ENCODE measurements around the gene ATP2A1.

DNA sequence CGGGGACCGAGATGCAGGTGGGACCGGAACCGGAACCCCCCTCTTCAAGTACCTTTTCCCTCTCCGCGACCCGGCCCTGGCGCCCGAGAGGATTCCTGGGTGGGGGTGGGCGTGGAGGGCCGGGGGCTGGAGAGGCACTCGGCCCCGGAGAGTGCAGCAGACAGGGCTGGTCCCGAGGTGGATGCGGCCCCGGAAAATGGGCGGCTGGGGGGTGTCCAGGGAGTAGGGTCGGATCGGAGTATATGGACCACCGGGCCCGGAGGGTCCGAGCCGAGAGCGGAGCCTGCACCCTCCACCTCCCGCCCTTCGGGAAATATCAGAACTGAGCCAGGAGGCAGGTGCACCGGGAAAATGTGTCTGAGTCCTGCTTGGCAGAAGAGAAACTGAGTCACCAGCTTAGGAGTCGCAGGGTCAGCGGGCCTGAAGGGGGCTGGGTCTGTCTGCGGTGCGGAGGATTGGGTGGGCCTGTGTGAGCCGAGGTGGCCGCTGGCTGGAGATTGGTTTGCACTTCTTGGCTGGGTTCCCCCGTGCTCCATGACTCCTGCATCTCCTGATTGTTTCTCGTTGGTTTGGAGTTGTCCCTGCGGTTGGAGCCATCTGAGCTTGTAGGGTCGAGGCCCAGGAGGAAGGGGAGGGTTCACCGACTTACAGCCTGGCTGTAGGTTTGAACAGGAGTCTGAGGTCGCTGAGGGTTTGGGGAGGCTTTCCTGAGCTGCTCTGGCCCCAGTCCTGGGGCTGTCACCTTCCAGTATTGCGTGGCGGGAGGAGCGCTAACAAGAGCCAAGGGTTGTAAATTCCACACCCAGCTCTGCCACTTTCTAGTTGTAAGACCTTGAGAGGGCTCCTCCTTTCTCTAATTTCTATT lies 14.1 kb upstream of the ATP2A1 start:
- TF ChIP-seq, protein P1, sequence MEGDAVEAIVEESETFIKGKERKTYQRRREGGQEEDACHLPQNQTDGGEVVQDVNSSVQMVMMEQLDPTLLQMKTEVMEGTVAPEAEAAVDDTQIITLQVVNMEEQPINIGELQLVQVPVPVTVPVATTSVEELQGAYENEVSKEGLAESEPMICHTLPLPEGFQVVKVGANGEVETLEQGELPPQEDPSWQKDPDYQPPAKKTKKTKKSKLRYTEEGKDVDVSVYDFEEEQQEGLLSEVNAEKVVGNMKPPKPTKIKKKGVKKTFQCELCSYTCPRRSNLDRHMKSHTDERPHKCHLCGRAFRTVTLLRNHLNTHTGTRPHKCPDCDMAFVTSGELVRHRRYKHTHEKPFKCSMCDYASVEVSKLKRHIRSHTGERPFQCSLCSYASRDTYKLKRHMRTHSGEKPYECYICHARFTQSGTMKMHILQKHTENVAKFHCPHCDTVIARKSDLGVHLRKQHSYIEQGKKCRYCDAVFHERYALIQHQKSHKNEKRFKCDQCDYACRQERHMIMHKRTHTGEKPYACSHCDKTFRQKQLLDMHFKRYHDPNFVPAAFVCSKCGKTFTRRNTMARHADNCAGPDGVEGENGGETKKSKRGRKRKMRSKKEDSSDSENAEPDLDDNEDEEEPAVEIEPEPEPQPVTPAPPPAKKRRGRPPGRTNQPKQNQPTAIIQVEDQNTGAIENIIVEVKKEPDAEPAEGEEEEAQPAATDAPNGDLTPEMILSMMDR (conservative IDR thresholded peaks at IDR 0.05; ENCODE audit: low read length) = no peak
- TF ChIP-seq EZH2phosphoT487 (IDR thresholded peaks at IDR 0.05; ENCODE audit: borderline replicate concordance) = no peak

Data from Loucy (cell line).